ENCODE data around the gene PLA2G2E.

The PLA2G2E gene

GRCh38 chr1:19926296-19927129, 3.1 kb upstream of the PLA2G2E start:
- no peak for DNase-seq

DNA sequence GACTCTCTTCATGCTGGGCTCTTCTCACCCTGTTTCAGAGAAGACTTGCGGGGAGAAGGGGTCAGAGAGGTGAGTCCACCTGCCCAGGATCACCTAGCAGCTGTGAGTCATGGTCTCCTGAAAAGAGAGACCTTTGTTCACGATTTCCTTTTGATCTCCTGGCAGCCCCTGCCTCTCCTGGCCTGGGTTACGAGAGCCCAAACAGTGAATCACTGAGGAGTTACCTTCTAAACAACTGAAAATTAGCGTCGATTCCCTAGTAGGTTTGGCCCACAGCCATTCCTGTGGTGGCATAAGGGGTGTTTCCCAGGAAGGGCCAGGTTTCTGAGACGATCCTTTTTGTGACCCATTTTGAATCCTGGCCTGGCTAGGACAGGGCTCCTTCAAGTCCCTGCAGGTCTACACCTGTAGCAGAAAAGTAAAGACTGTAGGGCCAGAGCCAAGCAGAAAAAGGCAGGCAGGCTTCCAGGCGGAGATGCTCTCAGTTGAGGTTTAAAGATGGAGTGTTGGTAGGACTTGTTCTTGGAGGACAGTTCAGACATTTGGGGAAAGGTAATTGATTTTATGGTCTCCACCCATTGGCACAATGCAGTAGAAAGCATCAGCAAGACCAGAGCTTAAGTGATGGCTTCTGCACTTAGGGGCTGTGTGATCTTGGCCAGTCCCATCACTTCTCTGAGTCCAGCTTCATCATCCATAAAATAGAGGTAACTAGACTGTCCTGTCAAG, 2.1 kb upstream of the PLA2G2E start:
- no peak for DNase-seq

DNA sequence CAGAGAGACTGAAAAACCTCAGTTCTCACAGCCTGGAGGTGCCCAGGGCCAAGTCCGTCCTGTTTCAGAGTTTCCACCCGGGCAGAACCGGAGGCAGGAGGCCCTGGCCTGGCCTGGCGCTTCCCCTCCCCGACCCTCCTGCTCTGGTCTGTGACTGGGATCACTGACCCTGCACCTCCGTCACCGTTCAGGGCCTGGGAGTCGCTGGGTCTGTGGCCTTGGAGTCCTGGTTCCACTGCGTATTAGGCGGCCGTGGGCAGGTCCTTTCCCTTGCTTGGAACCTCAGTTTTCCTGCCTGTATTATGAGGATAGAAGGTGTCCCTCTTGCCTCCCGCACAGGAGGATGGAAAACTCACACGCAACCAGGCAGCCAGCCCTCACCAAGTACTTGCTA, 533 bp upstream of the PLA2G2E start:
- DNase-seq, result no peak

- no peak for DNase-seq
These were observed 1.3 kb downstream of the PLA2G2E start for GRCh38 chr1:19922015-19922688.

DNA sequence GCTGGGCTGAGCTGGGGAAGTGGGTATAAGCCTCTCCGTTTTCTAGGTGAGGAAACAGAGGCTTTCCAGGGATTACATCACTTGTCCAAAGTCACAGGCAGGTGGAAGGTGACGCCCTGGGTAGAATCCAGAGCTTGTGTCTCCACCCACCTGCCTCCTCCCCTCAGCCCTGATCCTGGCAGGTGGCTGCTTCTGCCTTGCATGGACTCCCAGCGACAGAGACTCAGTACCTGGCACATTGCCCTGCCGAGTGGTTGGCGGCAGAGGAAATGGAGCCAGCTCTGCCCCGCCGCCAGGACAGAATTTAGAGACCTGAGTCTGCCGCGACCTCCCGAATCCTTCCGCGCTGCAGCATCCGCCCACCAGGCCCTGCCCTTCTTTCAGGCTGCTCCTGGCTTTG, 2.1 kb downstream of the PLA2G2E start:
- no peak for DNase-seq

DNA sequence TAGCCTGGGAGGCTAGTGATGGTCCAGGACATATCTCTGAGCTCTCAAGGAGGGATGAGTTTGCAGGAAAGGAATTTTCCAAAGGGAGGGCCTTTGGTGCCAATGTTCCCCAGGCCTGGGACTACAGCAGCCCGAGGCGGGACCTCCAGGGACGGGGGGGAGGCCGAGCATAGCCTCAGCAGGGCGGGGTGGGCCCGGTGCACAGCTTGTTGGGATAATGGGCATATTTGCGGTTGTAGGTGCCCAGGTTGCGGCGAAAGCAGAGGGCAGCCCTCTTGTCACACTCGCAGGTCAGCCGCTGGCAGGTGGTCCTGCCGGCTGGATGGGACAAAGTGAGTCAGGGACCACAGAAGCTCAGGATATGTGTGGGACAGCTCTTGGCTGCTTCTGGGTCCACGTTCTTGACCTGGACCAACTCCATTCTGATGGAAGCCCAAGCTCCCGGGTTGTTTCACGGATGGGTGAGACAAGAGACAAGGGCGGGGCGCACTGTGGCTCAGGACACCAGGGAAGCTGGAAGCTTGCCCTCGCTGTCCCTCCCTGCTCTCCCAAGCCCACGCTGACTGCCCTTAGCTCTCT, 3.2 kb downstream of the PLA2G2E start:
- DNase-seq, result no peak

- DNase-seq, result peak; percentile 55
These were observed 5.4 kb downstream of the PLA2G2E start for GRCh38 chr1:19918057-19918456.

DNA sequence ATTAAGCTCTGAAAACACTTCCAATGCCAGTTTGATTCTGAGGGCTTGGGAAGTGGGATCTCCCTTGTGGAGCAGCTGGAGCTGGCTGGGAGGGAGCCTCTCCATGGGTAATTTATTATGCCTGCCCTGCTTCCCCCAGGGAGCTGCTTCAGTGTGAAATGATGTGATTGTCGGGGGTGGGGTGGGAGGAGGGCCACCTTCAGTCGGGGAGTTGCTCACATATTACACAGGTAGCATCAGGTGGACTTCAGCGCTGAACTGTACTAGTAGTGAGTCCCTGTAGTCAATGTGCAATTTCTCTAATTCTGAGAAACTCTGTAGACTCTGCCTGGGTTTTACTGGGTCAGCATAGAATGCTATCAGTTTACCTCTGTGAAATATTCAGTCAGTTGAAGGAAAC, 12.8 kb downstream of the PLA2G2E start:
- DNase-seq, result no peak

DNA sequence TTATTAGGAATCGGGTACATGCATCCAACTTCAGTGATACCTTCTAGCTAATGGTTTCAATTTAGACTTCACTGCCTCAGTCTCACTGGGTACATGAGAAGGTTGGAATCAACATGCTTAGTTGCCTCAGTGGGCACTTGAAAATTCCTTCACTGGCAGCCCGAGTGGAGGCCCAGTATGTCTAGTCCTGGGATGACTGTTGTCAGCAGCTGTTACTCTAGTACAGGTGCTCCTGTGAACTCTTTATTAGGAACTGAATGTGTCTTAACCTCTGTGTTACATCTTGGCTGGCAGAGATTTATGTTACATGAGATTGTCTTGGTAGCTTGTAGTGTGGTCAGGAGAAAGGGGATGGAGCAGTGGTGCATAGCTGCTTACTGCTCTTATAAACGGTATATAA, 13.4 kb downstream of the PLA2G2E start:
- no peak for DNase-seq

GRCh38 chr1:19909392-19909791, 14.0 kb downstream of the PLA2G2E start:
- no peak for DNase-seq

GRCh38 chr1:19907456-19907855, 16.0 kb downstream of the PLA2G2E start:
- DNase-seq, result no peak

DNA sequence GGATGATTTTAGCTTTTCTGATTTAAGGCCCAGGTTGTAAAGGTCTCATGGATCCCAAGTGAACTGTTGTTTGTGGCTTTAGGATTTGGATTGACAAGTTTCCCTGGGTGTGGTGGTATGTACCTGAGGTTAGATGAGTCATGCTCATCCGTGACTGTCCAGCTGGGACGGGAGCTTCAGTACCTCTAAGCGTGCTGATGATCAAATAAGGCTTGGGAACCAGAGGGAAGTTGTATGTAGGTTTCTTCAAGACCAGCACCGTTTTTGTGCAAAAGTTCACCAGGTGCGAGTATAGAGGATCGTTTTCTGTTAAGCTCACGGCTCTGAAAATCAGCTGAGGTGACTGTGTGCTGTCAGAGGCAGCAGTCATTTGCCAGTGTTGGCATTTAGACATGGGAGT, 19.8 kb downstream of the PLA2G2E start:
- DNase-seq, result no peak

GRCh38 chr1:19901653-19902052, 21.8 kb downstream of the PLA2G2E start:
- no peak for DNase-seq

DNA sequence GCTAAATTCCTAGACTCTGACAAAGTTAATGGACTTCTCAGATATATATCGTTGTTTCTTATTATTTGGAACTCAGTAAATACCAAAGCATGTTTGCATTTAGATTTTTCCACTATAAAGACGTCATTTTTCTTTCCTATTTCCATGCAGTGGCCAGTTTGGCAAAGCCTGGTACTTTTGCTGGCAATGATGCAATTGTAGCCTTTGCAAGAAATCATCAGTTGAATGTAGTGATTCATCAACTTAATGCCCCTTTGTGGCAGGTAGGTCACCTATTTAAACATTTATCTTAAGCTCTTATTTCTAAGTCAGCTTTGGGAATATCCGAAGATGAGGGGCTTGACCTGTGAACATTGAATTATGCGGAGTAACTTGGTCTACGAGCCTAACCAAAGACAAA, 29.2 kb downstream of the PLA2G2E start:
- DNase-seq, result no peak

GRCh38 chr1:19893687-19894086, 29.7 kb downstream of the PLA2G2E start:
- DNase-seq, result no peak

GRCh38 chr1:19892628-19893168, 30.7 kb downstream of the PLA2G2E start:
- DNase-seq, result peak; percentile 38

DNA sequence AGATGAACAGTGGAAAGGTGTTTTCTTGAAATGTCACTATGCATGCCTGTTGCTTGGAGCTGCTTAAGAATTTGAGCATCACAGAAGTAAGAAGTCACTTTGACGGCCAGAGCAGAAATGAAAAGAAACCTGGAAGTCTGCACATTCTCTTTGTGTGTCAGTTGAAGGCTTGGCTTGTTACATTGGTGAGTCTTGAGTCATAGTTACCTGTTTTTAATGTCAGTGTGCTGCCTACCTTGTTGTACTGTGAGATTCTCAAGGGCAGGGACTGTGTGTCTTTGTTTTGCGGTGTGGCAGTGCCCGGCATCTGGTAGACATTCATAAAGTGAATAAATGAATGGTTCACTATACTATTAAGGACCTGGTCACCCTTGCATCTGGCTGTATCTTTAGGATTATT, 31.3 kb downstream of the PLA2G2E start:
- no peak for DNase-seq

GRCh38 chr1:19889656-19890055, 33.8 kb downstream of the PLA2G2E start:
- DNase-seq, result no peak

- no peak for DNase-seq
These were observed 35.3 kb downstream of the PLA2G2E start for GRCh38 chr1:19888112-19888511.

DNA sequence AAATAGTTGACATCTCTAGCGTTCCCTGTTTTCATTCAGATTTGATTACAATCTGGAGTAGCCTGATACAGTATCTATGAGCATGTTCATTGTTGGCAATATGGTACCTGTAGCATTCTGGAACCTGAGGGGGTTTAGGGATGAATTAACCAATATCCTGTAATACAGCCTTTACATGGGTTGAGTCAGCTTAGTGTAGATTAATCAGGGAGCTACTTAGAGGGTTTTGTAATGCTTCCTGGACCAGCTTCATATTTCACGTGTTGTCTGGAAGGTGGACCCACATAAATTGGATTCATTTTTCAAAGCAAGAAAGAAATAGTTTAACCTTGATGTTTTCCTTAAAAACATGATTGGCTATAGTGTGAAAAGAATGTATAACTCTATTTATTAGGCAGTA, 37.6 kb downstream of the PLA2G2E start:
- DNase-seq, result peak; percentile 19

GRCh38 chr1:19884312-19884711, 39.1 kb downstream of the PLA2G2E start:
- no peak for DNase-seq

- peak; percentile 95 for DNase-seq
These were observed 41.0 kb downstream of the PLA2G2E start, which contains the start of gene OTUD3 for GRCh38 chr1:19882111-19883071. Gene OTUD3 (plus strand): TSS chr1:19882395. CDS start chr1:19882514, 119 bp downstream.
